ENCODE results near the gene R3HDM1. TPM values are rescaled to one million over a fixed set of nuclear protein-coding genes. Genes with fewer than 3 reads are reported as not detected.

R3HDM1 gene
- total RNA-seq, 1 donor from 2014 or later, result 44.7 TPM

GRCh38 chr2:135600915-135601314, 69.6 kb downstream of the R3HDM1 start:
- no peak for DNase-seq (ENCODE audit: low read depth)
- FAIRE-seq, result no peak

GRCh38 chr2:135603543-135603942, 72.3 kb downstream of the R3HDM1 start:
- Mint-ChIP-seq H3K36me3 (ENCODE audit: low read depth, unreplicated experiment) (no peaks in the 10 kb centered on the region), H3K27me3 (ENCODE audit: low read depth, unreplicated experiment) (no peaks in the 10 kb centered on the region), H3K4me3 (ENCODE audit: unreplicated experiment) (no peak overlapping the region), H3K9me3 (ENCODE audit: unreplicated experiment) (no peaks in the 10 kb centered on the region), H3K27ac (ENCODE audit: unreplicated experiment) (no peak overlapping the region), H3K4me1 (ENCODE audit: low read depth, unreplicated experiment) (no peaks in the 10 kb centered on the region)
- Histone ChIP-seq H3K9ac (ENCODE audit: low read length) (no peak overlapping the region), H3K27me3 (ENCODE audit: insufficient read depth, low read length) (no peaks in the 10 kb centered on the region), H3K36me3 (ENCODE audit: insufficient read depth, low read length) (peaks cover 6% of the 10 kb centered on the region), H3K79me2 (ENCODE audit: insufficient read depth, low read length) (peaks cover 5% of the 10 kb centered on the region), H3K9me3 (ENCODE audit: insufficient read depth, low read depth, low read length) (no peaks in the 10 kb centered on the region), H3K4me1 (ENCODE audit: insufficient read depth, low read length) (no peaks in the 10 kb centered on the region), H3K4me2 (ENCODE audit: low read length) (no peak overlapping the region), H3K27ac (ENCODE audit: low read depth, low read length) (no peak overlapping the region), H3K4me3 (ENCODE audit: insufficient read depth, low read depth, low read length) (no peak overlapping the region), H2AFZ (ENCODE audit: low read depth, low read length) (no peak overlapping the region), H4K20me1 (ENCODE audit: insufficient read depth, low read length) (peaks cover 8% of the 10 kb centered on the region)
- FAIRE-seq (no peak), DNase-seq (ENCODE audit: low read depth) (no peak)
- TF ChIP-seq EZH2 (IDR thresholded peaks at IDR 0.05; ENCODE audit: insufficient read depth, low read length), result no peak
- TF ChIP-seq, protein P1, sequence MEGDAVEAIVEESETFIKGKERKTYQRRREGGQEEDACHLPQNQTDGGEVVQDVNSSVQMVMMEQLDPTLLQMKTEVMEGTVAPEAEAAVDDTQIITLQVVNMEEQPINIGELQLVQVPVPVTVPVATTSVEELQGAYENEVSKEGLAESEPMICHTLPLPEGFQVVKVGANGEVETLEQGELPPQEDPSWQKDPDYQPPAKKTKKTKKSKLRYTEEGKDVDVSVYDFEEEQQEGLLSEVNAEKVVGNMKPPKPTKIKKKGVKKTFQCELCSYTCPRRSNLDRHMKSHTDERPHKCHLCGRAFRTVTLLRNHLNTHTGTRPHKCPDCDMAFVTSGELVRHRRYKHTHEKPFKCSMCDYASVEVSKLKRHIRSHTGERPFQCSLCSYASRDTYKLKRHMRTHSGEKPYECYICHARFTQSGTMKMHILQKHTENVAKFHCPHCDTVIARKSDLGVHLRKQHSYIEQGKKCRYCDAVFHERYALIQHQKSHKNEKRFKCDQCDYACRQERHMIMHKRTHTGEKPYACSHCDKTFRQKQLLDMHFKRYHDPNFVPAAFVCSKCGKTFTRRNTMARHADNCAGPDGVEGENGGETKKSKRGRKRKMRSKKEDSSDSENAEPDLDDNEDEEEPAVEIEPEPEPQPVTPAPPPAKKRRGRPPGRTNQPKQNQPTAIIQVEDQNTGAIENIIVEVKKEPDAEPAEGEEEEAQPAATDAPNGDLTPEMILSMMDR (IDR thresholded peaks at IDR 0.05; ENCODE audit: insufficient read depth, low read depth, low read length), result no peak

More at GRCh38 chr2:135600915-135601314, 69.6 kb downstream of the R3HDM1 start:
- no peak overlapping the region for H3K4me3 ChIP-seq (ENCODE audit: insufficient read depth, low read depth, low read length)
- H3K27me3 ChIP-seq (ENCODE audit: insufficient read depth, low read length), result no peaks in the 10 kb centered on the region
- H3K9ac ChIP-seq (ENCODE audit: low read length), result no peak overlapping the region
- no peak overlapping the region for H2AFZ ChIP-seq (ENCODE audit: low read depth, low read length)
- Mint-ChIP-seq H3K4me3 (ENCODE audit: unreplicated experiment) (no peak overlapping the region), H3K9me3 (ENCODE audit: unreplicated experiment) (no peaks in the 10 kb centered on the region), H3K36me3 (ENCODE audit: low read depth, unreplicated experiment) (no peaks in the 10 kb centered on the region), H3K4me1 (ENCODE audit: low read depth, unreplicated experiment) (peaks cover 4% of the 10 kb centered on the region), H3K27ac (ENCODE audit: unreplicated experiment) (no peak overlapping the region), H3K27me3 (ENCODE audit: low read depth, unreplicated experiment) (no peaks in the 10 kb centered on the region)
- TF ChIP-seq EZH2 (IDR thresholded peaks at IDR 0.05; ENCODE audit: insufficient read depth, low read length), result no peak
- TF ChIP-seq, protein P1 (IDR thresholded peaks at IDR 0.05; ENCODE audit: insufficient read depth, low read depth, low read length), result peak; percentile 7
- H4K20me1 ChIP-seq (ENCODE audit: insufficient read depth, low read length), result peaks cover 11% of the 10 kb centered on the region
- H3K36me3 ChIP-seq (ENCODE audit: insufficient read depth, low read length), result peaks cover 6% of the 10 kb centered on the region
- H3K4me2 ChIP-seq (ENCODE audit: low read length), result no peak overlapping the region
- no peak overlapping the region for H3K27ac ChIP-seq (ENCODE audit: low read depth, low read length)
- no peaks in the 10 kb centered on the region for H3K4me1 ChIP-seq (ENCODE audit: insufficient read depth, low read length)
- no peaks in the 10 kb centered on the region for H3K9me3 ChIP-seq (ENCODE audit: insufficient read depth, low read depth, low read length)
- H3K79me2 ChIP-seq (ENCODE audit: insufficient read depth, low read length), result peaks cover 5% of the 10 kb centered on the region

GRCh38 chr2:135607561-135607960, 76.3 kb downstream of the R3HDM1 start:
- no peaks in the 10 kb centered on the region for H3K79me2 ChIP-seq (ENCODE audit: insufficient read depth, low read length)
- Mint-ChIP-seq H3K27ac (ENCODE audit: unreplicated experiment) (no peak overlapping the region), H3K27me3 (ENCODE audit: low read depth, unreplicated experiment) (no peaks in the 10 kb centered on the region), H3K4me1 (ENCODE audit: low read depth, unreplicated experiment) (no peaks in the 10 kb centered on the region), H3K4me3 (ENCODE audit: unreplicated experiment) (no peak overlapping the region), H3K36me3 (ENCODE audit: low read depth, unreplicated experiment) (no peaks in the 10 kb centered on the region), H3K9me3 (ENCODE audit: unreplicated experiment) (no peaks in the 10 kb centered on the region)
- H3K9me3 ChIP-seq (ENCODE audit: insufficient read depth, low read depth, low read length), result no peaks in the 10 kb centered on the region
- DNase-seq (ENCODE audit: low read depth) (peak; percentile 13), FAIRE-seq (no peak)
- no peaks in the 10 kb centered on the region for H3K4me1 ChIP-seq (ENCODE audit: insufficient read depth, low read length)
- H3K27me3 ChIP-seq (ENCODE audit: insufficient read depth, low read length), result no peaks in the 10 kb centered on the region
- no peak overlapping the region for H3K27ac ChIP-seq (ENCODE audit: low read depth, low read length)
- H2AFZ ChIP-seq (ENCODE audit: low read depth, low read length), result no peak overlapping the region
- H3K36me3 ChIP-seq (ENCODE audit: insufficient read depth, low read length), result peaks cover 6% of the 10 kb centered on the region
- H3K9ac ChIP-seq (ENCODE audit: low read length), result no peak overlapping the region
- H3K4me2 ChIP-seq (ENCODE audit: low read length), result no peak overlapping the region
- H4K20me1 ChIP-seq (ENCODE audit: insufficient read depth, low read length), result peaks cover 3% of the 10 kb centered on the region
- TF ChIP-seq, protein P1 (IDR thresholded peaks at IDR 0.05; ENCODE audit: insufficient read depth, low read depth, low read length), result no peak
- no peak for TF ChIP-seq EZH2 (IDR thresholded peaks at IDR 0.05; ENCODE audit: insufficient read depth, low read length)
- H3K4me3 ChIP-seq (ENCODE audit: insufficient read depth, low read depth, low read length), result no peak overlapping the region

Measured in astrocyte (in vitro differentiated cells and primary cell).